HUES6 (cell line): ENCODE results near the gene VIL1.

Source experiments
- H3K27ac ChIP-seq: 2 replicates; pipeline ENCODE4 v1.7.0; 2013; ENCODE audit warnings: low read depth, mild to moderate bottlenecking, low read length, inconsistent platforms
- H3K27me3 ChIP-seq: 2 replicates; pipeline ENCODE4 v1.6.1; 2013; ENCODE audit warnings: low read length; ENCODE audit not compliant: control insufficient read depth, insufficient read depth
- H3K36me3 ChIP-seq: 2 replicates; pipeline ENCODE4 v1.6.1; 2013; ENCODE audit warnings: low read length; ENCODE audit not compliant: control insufficient read depth, insufficient read depth
- H3K4me1 ChIP-seq: 2 replicates; pipeline ENCODE4 v1.6.1; 2013; ENCODE audit warnings: low read length; ENCODE audit not compliant: control insufficient read depth, insufficient read depth
- H3K4me3 ChIP-seq: 2 replicates; pipeline ENCODE4 v1.5.1; 2013; ENCODE audit warnings: low read depth, low read length
- H3K9ac ChIP-seq: one replicate; pipeline ENCODE4 v1.6.1; 2013; ENCODE audit warnings: mild to moderate bottlenecking, low read length
- H3K9me3 ChIP-seq: 2 replicates; pipeline ENCODE4 v1.6.1; 2013; ENCODE audit warnings: low read depth, low read length; ENCODE audit not compliant: control insufficient read depth, insufficient read depth

The VIL1 gene

GRCh38 chr2:218395826-218396687 is 22.9 kb upstream of the VIL1 start:
- H3K27me3 ChIP-seq: peaks cover 34% of the 10 kb centered on the region
- peak overlapping the region; percentile 83 for H3K9ac ChIP-seq
- H3K27ac ChIP-seq: peak overlapping the region; percentile 90
- no peaks in the 10 kb centered on the region for H3K36me3 ChIP-seq
- peaks cover 35% of the 10 kb centered on the region for H3K4me1 ChIP-seq
- no peaks in the 10 kb centered on the region for H3K9me3 ChIP-seq
- peak overlapping the region; percentile 80 for H3K4me3 ChIP-seq

- Histone ChIP-seq H3K27ac (no peak overlapping the region), H3K9ac (peak overlapping the region; percentile 83), H3K4me1 (peaks cover 40% of the 10 kb centered on the region), H3K9me3 (no peaks in the 10 kb centered on the region), H3K27me3 (peaks cover 34% of the 10 kb centered on the region), H3K36me3 (no peaks in the 10 kb centered on the region), H3K4me3 (peak overlapping the region; percentile 80)
Measured at GRCh38 chr2:218396688-218397462, 22.0 kb upstream of the VIL1 start.

- Histone ChIP-seq H3K27ac (no peak overlapping the region), H3K9ac (no peak overlapping the region), H3K36me3 (peaks cover 5% of the 10 kb centered on the region; the same call in 1 of the 2 replicates), H3K9me3 (no peaks in the 10 kb centered on the region), H3K4me1 (peaks cover 40% of the 10 kb centered on the region), H3K27me3 (peaks cover 34% of the 10 kb centered on the region), H3K4me3 (peak overlapping the region; percentile 80)
Measured at GRCh38 chr2:218397463-218397819, 21.5 kb upstream of the VIL1 start.

GRCh38 chr2:218397820-218398436 is 21.0 kb upstream of the VIL1 start:
- H3K27me3 ChIP-seq: peaks cover 34% of the 10 kb centered on the region
- peaks cover 38% of the 10 kb centered on the region for H3K4me1 ChIP-seq
- no peak overlapping the region for H3K27ac ChIP-seq
- H3K9ac ChIP-seq: peak overlapping the region; percentile 45
- no peaks in the 10 kb centered on the region for H3K9me3 ChIP-seq
- peaks cover 8% of the 10 kb centered on the region for H3K36me3 ChIP-seq
- H3K4me3 ChIP-seq: peak overlapping the region; percentile 80

- Histone ChIP-seq H3K9ac (peak overlapping the region; percentile 73), H3K36me3 (peaks cover 14% of the 10 kb centered on the region), H3K4me1 (peaks cover 34% of the 10 kb centered on the region), H3K27ac (no peak overlapping the region), H3K27me3 (peaks cover 34% of the 10 kb centered on the region), H3K4me3 (peak overlapping the region; percentile 80), H3K9me3 (no peaks in the 10 kb centered on the region)
Measured at GRCh38 chr2:218398437-218399390, 20.2 kb upstream of the VIL1 start.

GRCh38 chr2:218399391-218400166 is 19.3 kb upstream of the VIL1 start, which contains the start of gene CTDSP1:
TSS of gene CTDSP1 (plus strand) at chr2:218399868. CDS start at chr2:218400091, 223 bp downstream.
- Histone ChIP-seq H3K4me1 (peaks cover 29% of the 10 kb centered on the region), H3K9ac (peak within 1 kb of the TSS; percentile 73), H3K27ac (peak within 1 kb of the TSS; percentile 77; the same call in 1 of the 2 replicates)

GRCh38 chr2:218400167-218400929 is 18.6 kb upstream of the VIL1 start:
- Histone ChIP-seq H3K4me3 (peak overlapping the region; percentile 80), H3K9ac (peak overlapping the region; percentile 56), H3K27me3 (peaks cover 30% of the 10 kb centered on the region), H3K27ac (peak overlapping the region; percentile 77; the same call in 1 of the 2 replicates), H3K9me3 (no peaks in the 10 kb centered on the region), H3K4me1 (peaks cover 35% of the 10 kb centered on the region), H3K36me3 (peaks cover 21% of the 10 kb centered on the region)

More at GRCh38 chr2:218399391-218400166, 19.3 kb upstream of the VIL1 start, which contains the start of gene CTDSP1:
- Histone ChIP-seq H3K9me3 (no peaks in the 10 kb centered on the region), H3K27me3 (peaks cover 32% of the 10 kb centered on the region), H3K36me3 (peaks cover 20% of the 10 kb centered on the region), H3K4me3 (peak within 1 kb of the TSS; percentile 80)

- Histone ChIP-seq H3K36me3 (peaks cover 21% of the 10 kb centered on the region), H3K9me3 (no peaks in the 10 kb centered on the region), H3K27ac (no peak overlapping the region), H3K9ac (no peak overlapping the region), H3K4me1 (peaks cover 41% of the 10 kb centered on the region), H3K4me3 (peak overlapping the region; percentile 80), H3K27me3 (peaks cover 30% of the 10 kb centered on the region)
Measured at GRCh38 chr2:218400930-218401881, 17.7 kb upstream of the VIL1 start.
